Stimulated activated CD8-positive, alpha-beta memory T cell treated with anti-CD3 and anti-CD28 coated beads, Interleukin-15, amount 100 ng/mL, for 4 hours (primary cell): Measurements from ENCODE around the gene HSPA12B.
"Not testable (repeated sequence)": the region's sequence is repeated elsewhere in the genome, so short reads cannot be mapped to it uniquely, and the experiment has no call there.

Source experiments
- DNase-seq, 2 donors: peaks; one replicate each; pipeline ENCODE4 v3.0.0-alpha.2; 2020; ENCODE audit warnings: low read depth in 2 of 2

The HSPA12B gene

DNA sequence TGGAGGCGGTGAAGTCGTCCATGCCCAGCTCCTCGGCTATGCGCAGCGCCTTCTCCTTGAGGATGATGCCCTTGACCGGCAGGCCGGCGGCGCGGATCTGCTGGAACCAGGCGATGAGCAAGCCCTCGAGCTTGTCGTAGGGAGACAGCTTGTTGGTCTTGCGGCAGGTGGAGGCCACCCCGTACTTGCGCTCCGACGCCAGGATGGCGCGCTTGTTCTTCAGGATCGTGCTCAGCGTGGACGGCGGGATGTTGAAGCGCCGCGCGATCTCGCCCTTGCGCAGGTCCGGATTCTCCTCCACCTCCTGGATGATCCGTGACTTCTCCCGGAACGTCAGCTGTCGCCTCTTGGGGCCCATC, 53.6 kb downstream of the HSPA12B start:
- DNase-seq, result no peak

DNA sequence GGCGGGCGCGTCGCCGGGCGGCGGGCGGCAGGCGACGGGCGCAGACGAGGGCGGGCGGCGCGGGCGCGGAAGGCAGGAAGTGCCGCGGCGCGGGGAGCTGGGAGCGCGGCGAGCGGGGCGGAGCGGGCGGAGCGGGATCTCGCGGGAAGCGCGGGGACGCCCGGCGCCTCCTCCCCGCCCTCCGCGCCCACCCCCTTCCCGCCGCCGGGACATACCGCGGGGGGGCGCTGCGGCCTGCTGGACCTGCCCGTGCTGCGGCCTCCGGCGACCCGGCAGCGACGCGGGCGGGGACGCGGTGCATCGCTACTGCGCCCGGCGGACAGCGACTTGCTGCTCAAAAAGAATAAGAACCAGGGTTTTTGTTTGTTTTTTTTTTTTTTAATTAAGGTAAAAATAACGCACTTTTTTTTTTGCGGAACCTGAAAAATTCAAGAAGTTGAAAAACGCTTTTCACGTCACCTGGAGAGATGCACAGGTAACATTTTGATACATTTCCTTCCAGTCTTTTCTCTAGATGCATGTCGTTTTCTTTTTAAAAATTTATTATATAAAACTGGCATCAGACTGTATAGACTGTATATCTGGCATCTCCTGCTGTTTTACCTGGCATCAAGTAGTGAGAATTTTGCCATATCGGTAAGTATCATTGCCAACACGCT, 54.3 kb downstream of the HSPA12B start, which contains the start of gene CENPB:
Gene CENPB, minus strand, starts transcription at position 76 of the 659 bp plus-strand sequence. CDS start 257 bp downstream, outside the sequence.
- peak; percentile 66 to 81 for DNase-seq

DNA sequence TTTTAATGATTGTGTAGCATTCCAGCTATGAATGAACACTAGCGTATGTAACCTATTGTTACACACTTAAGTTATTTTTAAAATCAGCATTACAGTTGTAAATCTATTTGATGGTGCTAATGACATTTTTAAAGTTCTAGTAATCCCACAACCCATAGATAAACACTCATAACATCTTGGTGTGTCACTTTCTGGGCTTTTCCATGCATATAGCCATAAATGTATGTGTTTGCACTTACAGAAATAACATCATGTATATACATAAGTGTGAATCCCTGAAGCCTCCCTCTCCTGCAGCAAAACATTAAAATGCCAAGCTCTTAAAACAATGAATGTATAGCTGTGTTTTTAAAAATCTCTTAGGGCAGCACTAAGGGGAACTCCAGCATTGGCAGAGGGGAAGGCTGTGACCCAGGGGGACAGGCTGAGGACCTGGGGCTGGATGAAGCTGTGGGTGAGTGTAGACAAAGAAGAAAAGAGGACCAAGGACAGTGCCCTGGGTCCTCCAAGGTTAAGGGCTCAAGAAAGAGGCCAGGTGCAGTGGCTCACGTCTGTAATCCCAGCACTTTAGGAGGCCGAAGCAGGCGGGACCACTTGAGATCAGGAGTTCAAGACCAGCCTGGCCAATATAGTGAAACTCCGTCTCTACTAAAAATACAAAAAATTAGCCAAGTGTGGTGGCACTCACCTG, 55.0 kb downstream of the HSPA12B start:
- no peak for DNase-seq

DNA sequence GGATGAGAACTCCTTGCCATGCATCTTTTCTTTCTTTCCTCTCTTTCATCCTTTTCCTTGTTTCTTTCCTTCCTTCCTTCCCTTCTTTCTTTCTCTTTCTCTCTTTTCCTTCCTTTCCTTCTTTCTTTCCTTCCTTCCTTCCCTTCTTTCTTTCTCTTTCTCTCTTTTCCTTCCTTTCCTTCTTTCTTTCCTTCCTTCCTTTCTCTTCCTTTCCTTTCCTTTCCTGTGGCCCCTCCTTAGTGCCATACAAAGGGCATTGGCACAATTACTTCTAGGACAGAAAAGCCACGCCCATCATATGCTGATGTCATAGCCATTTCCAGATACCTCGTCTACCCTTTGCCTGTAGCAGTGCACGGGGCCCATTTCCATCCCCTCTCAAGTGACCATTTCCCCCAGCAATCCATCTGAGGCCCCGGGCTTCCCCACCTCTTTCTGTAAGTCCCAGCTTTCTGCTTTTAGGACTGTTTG, 56.2 kb downstream of the HSPA12B start:
- no peak for DNase-seq

DNA sequence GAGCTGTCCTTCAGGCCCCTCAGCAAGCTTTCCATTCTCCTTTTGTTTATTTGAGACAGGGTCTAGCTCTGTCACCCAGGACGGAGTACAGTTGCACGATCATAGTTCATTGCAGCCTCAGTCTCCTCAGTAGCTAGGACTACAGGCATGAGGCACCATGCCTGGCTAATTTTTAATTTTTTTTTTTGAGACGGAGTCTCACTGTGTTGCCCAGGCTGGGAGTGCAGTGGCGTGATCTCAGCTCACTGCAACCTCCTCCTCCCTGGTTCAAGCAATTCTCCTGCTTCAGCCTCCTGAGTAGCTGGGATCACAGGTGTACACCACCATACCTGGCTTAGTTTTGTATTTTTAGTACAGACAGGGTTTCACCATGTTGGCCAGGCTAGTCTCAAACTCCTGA, 56.7 kb downstream of the HSPA12B start:
- not testable (repeated sequence) for DNase-seq

GRCh38 chr20:3794168-3794567, 61.7 kb downstream of the HSPA12B start:
- not testable (repeated sequence) for DNase-seq

GRCh38 chr20:3794701-3795420, 62.4 kb downstream of the HSPA12B start:
- DNase-seq, result no peak

GRCh38 chr20:3795511-3796468, 63.3 kb downstream of the HSPA12B start, which contains the start of gene CDC25B:
Gene CDC25B, plus strand, starts transcription at chr20:3796310. Its CDS starts 222 bp downstream, at chr20:3796532.
- peak; percentile 72 to 81 for DNase-seq

- no peak for DNase-seq
Observed at GRCh38 chr20:3796477-3797225, 64.2 kb downstream of the HSPA12B start.

DNA sequence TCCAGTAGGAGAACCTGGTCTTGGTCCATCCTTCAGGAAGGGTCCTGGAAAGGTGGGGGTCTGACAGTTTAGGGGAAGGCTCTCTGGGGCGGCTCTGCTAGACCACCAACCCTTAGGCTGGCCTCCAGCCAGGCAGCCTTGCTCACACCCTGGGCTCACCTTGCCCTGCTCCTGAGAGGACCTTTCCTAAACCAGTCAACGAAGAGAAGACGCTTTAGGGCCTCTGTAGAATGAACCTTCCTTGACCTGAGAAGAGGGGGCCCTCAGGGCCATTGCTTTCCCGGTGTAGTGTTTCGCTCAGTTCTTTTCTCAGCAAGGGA, 64.7 kb downstream of the HSPA12B start:
- no peak for DNase-seq

- DNase-seq, result no peak
Observed at GRCh38 chr20:3797592-3798372, 65.3 kb downstream of the HSPA12B start.

GRCh38 chr20:3798373-3798768, 65.9 kb downstream of the HSPA12B start:
- no peak for DNase-seq

GRCh38 chr20:3798908-3799248, 66.4 kb downstream of the HSPA12B start:
- DNase-seq, result no peak

- no peak for DNase-seq
Observed at GRCh38 chr20:3800256-3800877, 67.9 kb downstream of the HSPA12B start.

- DNase-seq, result no peak
Observed at GRCh38 chr20:3800878-3801260, 68.4 kb downstream of the HSPA12B start.

DNA sequence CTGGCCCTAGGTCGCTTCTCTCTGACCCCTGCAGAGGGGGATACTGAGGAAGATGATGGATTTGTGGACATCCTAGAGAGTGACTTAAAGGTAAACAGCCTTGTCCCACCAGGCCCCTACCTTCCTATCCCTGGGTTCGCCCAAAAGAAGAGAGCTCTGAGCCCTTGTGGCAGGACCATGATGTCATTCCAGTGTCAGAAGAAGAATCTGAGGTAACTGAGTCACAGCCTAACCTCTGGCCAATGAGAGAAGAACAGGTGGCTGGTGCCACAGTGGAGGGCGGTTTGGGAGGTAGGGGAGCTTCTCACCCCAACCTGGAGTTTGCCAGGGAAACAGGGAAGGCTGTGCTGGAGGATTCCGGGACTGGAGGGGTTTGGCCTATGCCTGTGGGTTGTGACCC, 68.8 kb downstream of the HSPA12B start:
- DNase-seq, result no peak

DNA sequence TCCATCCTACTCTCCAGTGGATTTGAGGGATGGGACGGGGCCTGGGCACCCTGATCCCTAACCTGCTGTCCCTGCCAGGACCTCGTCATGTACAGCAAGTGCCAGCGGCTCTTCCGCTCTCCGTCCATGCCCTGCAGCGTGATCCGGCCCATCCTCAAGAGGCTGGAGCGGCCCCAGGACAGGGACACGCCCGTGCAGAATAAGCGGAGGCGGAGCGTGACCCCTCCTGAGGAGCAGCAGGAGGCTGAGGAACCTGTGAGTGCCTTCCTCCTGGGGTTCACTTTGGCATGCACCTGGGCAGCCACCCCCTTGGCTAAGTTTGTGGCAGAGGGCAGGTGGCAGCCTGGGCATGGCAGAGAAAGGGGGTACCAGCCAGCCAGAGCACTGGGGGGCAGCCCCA, 69.4 kb downstream of the HSPA12B start:
- no peak for DNase-seq
